Thoracic aorta (tissue), 2 donors: ENCODE data around the gene MGAT1. TPM values are rescaled to one million over a fixed set of nuclear protein-coding genes. Genes with fewer than 3 reads are reported as not detected.

ENCODE experiments used
- ATAC-seq: fragments of 150-250 bp; one replicate; pipeline ENCODE4 v1.8.0; 2017; ENCODE audit warnings: low read depth; ENCODE audit not compliant: insufficient number of reproducible peaks, low FRiP score
- DNase-seq: peaks from one replicate; pipeline ENCODE4 v3.0.0-alpha.2; 2020; ENCODE audit warnings: low spot score
- H3K27ac ChIP-seq, 2 donors: fragments of 200-600 bp; sonication (generic); 1 replicate in 1 of 2; 2 replicates in 1 of 2; pipeline ENCODE4 v1.5.1; 2016; ENCODE audit warnings: mild to moderate bottlenecking in 2 of 2, moderate library complexity in 2 of 2
- H3K27me3 ChIP-seq: fragments of 200-600 bp; sonication (generic); replicated peaks from 2 replicates; pipeline ENCODE4 v1.6.0; 2016; ENCODE audit warnings: mild to moderate bottlenecking; ENCODE audit not compliant: insufficient read depth
- H3K36me3 ChIP-seq: fragments of 200-600 bp; sonication (generic); one replicate; pipeline ENCODE4 v1.5.1; 2016
- H3K4me1 ChIP-seq, 2 donors: fragments of 200-600 bp; sonication (generic); 1 replicate in 1 of 2; 2 replicates in 1 of 2; pipeline versions ENCODE4 v1.5.1 to v1.6.0; 2016; ENCODE audit warnings: low read depth in 2 of 2, mild to moderate bottlenecking in 1 of 2; ENCODE audit not compliant: control insufficient read depth in 1 of 2
- H3K4me3 ChIP-seq: fragments of 200-600 bp; sonication (generic); 2 replicates; pipeline ENCODE4 v1.5.1; 2016; ENCODE audit warnings: mild to moderate bottlenecking
- H3K9me3 ChIP-seq: fragments of 200-600 bp; sonication (generic); 2 replicates; pipeline ENCODE4 v1.5.1; 2016
- total RNA-seq, 2 donors: library from RNA; depleted of rRNA; stranded (reverse); fragments of >200 nt; gene quantifications; one replicate each; pipeline versions ENCODE4 v1.1.0 to v1.2.3, GENCODE V29; 2016
- TF ChIP-seq, protein P1 (sequence below): fragments of 200-600 bp; sonication (generic); IDR thresholded peaks from one replicate; pipeline ENCODE4 v1.5.1; 2019; ENCODE audit warnings: antibody characterized with exemption

The MGAT1 gene
- total RNA-seq, 2 donors from 2014 or later, result 226 to 244 TPM

DNA sequence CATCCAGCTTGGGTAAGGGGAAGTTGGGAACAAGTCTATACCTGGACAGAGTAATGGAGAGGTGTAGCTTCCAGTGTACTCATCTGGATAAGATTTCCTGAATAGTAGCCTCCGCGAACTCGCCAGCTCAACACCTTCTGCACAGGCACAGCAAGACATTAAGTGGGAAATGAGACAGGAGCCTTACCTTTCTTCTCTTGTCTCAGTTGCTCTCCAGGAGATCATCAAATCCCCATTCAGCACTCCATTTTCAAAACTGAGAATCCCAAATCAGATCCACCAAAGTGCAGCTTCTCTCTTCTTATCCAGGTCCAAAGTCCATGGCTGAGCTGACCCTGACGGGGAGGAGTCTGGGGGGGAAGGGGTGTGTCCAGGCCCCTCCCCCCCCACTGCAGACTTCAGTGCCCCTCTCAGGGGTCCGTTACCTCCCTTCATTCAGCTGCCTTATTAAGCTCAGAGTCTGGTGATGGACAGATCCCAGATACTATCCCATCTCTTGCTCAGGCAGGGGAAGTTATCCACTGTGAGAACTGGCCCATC lies 5.9 kb upstream of the MGAT1 start:
- H3K4me3 ChIP-seq, result peak overlapping the region; percentile 91
- peaks cover 45 to 69% of the 10 kb centered on the region in 2 donors for H3K4me1 ChIP-seq
- H3K27ac ChIP-seq, result peak overlapping the region in 1 of 2 donors; percentile 91
- no peaks in the 10 kb centered on the region for H3K27me3 ChIP-seq
- no peak for DNase-seq
- TF ChIP-seq, protein P1, sequence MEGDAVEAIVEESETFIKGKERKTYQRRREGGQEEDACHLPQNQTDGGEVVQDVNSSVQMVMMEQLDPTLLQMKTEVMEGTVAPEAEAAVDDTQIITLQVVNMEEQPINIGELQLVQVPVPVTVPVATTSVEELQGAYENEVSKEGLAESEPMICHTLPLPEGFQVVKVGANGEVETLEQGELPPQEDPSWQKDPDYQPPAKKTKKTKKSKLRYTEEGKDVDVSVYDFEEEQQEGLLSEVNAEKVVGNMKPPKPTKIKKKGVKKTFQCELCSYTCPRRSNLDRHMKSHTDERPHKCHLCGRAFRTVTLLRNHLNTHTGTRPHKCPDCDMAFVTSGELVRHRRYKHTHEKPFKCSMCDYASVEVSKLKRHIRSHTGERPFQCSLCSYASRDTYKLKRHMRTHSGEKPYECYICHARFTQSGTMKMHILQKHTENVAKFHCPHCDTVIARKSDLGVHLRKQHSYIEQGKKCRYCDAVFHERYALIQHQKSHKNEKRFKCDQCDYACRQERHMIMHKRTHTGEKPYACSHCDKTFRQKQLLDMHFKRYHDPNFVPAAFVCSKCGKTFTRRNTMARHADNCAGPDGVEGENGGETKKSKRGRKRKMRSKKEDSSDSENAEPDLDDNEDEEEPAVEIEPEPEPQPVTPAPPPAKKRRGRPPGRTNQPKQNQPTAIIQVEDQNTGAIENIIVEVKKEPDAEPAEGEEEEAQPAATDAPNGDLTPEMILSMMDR, result no peak
- H3K36me3 ChIP-seq, result no peaks in the 10 kb centered on the region
- no peaks in the 10 kb centered on the region for H3K9me3 ChIP-seq
- ATAC-seq, result no peak

DNA sequence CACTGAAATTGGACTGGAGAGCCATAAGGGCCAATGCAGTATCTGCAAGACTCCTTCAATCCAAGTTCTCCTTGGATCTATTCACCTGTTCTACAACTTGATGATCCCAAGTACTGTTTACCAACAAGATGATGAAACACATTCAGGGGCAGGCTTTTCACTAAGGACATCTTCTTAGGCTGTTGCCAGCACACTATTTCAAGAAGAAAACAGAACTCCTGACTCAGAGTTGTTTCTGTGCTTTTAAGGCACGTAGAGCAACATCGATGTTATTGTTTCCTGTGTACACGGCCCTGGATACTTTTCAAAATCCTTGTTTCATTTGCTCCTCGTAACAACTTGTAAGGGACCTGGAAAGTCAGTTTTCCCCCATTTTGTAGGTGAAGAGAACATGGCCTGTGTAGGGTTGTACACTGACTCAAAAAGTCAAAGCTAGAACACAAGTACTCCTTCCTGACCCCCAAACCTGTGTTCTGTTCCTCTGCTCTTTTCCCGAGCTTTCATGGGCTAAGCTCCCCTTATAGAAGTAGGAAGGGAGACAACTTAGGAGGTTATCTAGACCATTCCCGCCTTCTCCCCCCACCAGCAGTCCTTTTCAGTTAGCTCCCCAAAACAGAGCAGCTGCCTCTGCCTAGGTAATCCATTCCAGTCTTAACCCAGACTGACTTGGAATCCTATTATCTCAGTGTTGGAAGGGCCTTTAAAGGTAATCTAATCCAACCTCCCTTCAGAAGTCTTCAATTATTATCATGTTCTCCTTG lies 5.2 kb upstream of the MGAT1 start:
- TF ChIP-seq, protein P1, result no peak
- Histone ChIP-seq H3K27me3 (no peaks in the 10 kb centered on the region), H3K4me3 (peak overlapping the region; percentile 91), H3K4me1 (peaks cover 48 to 75% of the 10 kb centered on the region in 2 donors), H3K27ac (peak overlapping the region in 1 of 2 donors; percentile 91), H3K9me3 (no peaks in the 10 kb centered on the region), H3K36me3 (no peaks in the 10 kb centered on the region)
- ATAC-seq, result no peak
- DNase-seq, result no peak

DNA sequence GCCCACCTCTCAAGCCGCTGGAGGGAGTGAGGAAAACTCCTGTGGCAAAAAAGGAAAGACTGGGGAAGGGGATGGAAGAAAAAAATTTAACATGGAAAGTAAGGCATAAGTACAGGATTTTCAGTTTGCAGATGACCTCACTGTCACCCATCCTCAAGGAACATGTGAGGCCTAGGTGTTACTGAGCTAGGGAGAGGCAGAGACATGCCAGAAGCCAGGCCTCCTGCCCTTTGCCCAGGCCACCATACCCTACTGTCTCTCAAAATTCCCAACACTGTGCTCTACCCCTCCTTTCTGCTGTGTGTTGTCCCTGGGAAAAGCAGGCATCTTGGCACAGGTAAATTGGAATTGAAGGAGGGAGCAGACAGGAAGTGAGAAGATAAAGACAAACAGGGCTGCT lies 4.4 kb upstream of the MGAT1 start:
- Histone ChIP-seq H3K36me3 (no peaks in the 10 kb centered on the region), H3K4me1 (peaks cover 48 to 75% of the 10 kb centered on the region in 2 donors), H3K27ac (peak overlapping the region; percentile 29 to 91), H3K9me3 (no peaks in the 10 kb centered on the region), H3K4me3 (peak overlapping the region; percentile 91), H3K27me3 (no peaks in the 10 kb centered on the region)
- DNase-seq (no peak), ATAC-seq (no peak)
- TF ChIP-seq, protein P1, result no peak

DNA sequence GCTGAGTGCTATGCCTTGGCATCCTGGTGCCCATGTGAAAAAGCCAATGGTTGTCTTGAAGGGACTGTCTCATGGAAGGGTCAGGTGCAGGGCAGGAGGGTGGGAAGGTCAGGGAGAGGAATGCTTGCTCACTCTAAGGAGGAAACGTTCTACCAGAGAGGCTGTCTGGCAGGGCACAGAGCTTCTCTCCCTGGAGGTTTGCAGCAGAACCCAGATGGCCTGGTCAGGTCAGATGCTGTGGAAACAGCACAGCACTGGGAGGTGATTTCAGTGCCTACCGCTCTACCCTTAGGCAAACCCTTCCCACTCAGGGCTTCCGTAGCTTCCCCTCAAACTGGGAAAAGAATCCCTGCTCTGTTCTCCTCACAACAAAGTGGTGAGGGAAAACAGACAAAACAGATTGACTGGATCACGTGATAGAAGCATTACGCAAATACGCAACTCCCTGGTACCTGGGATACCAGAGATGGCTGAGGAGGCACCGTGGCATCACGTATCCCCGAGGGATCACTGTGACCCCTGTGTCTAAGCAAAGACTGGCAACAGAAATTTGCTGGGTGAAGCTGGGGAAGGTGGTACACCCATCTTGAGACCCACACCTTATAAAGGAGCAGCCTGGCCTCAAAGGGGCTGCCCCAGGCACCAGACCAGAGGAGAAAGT lies 3.9 kb upstream of the MGAT1 start:
- no peak for ATAC-seq
- Histone ChIP-seq H3K27me3 (no peaks in the 10 kb centered on the region), H3K4me3 (peak overlapping the region; percentile 91), H3K27ac (peak overlapping the region; percentile 29 to 91), H3K4me1 (peaks cover 49 to 74% of the 10 kb centered on the region in 2 donors), H3K36me3 (no peaks in the 10 kb centered on the region), H3K9me3 (no peaks in the 10 kb centered on the region)
- TF ChIP-seq, protein P1, result no peak
- no peak for DNase-seq

- Histone ChIP-seq H3K4me1 (peaks cover 69 to 90% of the 10 kb centered on the region in 2 donors), H3K36me3 (no peaks in the 10 kb centered on the region), H3K27ac (peak overlapping the region; percentile 92 to 97), H3K9me3 (no peaks in the 10 kb centered on the region), H3K27me3 (no peaks in the 10 kb centered on the region), H3K4me3 (peak overlapping the region; percentile 99)
- DNase-seq (no peak), ATAC-seq (no peak)
- TF ChIP-seq, protein P1, result no peak
Observed at GRCh38 chr5:180804129-180804618, 1.6 kb upstream of the MGAT1 start.
